VCaP (cell line): ENCODE data around the gene CELSR1.

Source experiments
- H3K27ac ChIP-seq: fragments of 450-650 bp; 2 replicates; pipeline ENCODE4 v1.5.1; 2017
- TF ChIP-seq, protein P1 (sequence below): fragments of 450-650 bp; conservative IDR thresholded peaks from 2 replicates; pipeline ENCODE4 v1.5.1; 2017; ENCODE audit warnings: mild to moderate bottlenecking, moderate library complexity

CELSR1 gene

DNA sequence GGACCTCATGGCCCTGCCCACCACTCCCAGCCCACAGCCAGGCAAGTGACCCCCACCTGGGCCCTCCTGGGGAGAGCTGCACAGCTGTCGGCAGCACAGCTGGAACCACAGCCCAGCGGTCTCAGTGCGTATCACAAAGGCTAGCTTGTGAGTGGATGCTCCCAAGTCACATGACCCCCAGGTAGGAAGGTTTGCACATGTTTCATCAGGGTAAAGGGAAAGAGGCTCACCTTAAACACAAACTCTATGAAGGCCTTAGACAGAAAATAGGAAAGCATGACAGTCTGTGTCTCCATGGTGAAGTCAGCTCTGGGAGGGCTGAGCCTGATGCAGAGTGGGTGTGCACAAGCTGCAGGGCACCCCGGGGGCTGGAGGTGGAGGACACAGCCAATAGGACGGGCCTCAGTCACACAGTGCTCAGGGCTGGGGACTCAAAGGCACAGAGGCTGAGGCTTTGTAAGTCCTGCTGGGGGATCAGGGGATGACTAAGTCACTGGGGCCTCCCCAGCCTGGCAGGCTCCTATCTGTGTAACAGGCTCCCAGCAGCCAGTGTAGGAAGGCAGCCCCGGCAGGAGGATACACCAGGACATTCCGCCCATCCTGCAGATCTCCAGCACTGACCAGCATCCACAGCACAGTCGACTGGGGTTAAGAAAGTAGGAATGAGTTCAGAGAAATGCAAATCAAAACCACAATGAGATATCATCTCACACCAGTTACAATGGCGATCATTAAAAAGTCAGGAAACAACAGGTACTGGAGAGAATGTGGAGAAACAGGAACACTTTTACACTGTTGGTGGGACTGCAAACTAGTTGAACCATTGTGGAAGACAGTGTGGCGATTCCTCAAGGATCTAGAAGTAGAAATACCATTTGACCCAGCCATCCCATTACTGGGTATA lies 22.0 kb downstream of the CELSR1 start:
- TF ChIP-seq, protein P1, sequence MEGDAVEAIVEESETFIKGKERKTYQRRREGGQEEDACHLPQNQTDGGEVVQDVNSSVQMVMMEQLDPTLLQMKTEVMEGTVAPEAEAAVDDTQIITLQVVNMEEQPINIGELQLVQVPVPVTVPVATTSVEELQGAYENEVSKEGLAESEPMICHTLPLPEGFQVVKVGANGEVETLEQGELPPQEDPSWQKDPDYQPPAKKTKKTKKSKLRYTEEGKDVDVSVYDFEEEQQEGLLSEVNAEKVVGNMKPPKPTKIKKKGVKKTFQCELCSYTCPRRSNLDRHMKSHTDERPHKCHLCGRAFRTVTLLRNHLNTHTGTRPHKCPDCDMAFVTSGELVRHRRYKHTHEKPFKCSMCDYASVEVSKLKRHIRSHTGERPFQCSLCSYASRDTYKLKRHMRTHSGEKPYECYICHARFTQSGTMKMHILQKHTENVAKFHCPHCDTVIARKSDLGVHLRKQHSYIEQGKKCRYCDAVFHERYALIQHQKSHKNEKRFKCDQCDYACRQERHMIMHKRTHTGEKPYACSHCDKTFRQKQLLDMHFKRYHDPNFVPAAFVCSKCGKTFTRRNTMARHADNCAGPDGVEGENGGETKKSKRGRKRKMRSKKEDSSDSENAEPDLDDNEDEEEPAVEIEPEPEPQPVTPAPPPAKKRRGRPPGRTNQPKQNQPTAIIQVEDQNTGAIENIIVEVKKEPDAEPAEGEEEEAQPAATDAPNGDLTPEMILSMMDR, result no peak
- H3K27ac ChIP-seq, result no peak overlapping the region

DNA sequence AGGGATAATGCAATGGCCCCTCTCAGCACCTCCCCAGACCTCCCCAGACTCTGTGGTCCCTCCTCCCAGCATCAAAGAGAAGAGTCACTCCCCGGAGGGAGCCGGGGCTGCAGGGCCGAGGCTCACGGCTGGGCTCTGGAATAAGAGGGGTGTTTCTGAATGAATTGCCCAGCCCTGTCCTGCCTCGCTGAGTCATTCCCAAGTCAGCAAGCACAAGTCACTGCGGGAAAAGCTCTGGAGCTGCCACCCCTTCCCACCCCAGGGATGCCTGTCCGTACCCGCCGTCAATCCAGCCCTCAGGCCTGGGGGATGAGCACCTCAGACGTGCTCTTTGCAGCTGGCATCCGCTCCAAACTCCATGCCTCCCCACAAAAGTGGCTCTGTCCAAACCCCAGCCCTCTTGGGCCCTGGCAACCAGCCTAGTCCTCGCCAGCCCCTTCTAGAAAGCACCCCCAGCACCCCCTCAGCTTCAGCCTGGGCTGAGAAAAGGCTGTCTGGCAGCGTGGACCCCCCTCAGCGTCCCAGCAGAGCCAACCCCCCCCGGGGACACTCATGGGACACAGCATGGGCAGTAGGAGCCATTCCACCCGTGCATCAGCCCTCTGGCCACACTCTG lies 22.7 kb downstream of the CELSR1 start:
- no peak overlapping the region for H3K27ac ChIP-seq
- TF ChIP-seq, protein P1, result no peak

DNA sequence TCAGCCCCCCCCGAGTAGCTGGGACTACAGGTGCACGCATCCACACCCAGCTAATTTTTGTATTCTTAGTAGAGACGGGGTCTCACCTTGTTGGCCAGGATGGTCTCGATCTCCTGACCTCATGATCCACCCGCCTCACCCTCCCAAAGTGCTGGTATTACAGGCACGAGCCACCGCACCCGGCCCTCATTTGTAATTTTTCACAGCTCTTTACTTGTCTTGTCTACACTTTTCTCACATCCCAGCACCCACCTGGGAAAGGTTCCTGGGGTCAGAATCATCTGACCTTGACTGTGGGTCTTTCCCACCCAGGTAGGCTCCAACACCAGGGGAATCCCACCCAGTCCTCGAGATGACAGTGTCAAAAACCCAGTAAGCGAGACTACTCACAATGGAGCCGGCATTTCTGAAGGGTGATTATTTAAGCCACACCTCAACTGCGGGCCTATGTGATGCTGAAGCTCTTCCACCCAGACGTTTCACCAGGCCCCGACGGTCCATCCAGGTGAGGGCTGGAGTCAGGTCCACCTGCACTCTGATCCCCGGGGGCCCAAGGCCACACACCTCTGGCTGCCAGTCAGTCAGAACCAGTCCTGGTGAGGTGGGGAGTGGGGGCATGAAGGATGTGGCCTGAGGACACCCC lies 23.4 kb downstream of the CELSR1 start:
- H3K27ac ChIP-seq, result no peak overlapping the region
- TF ChIP-seq, protein P1, result no peak

DNA sequence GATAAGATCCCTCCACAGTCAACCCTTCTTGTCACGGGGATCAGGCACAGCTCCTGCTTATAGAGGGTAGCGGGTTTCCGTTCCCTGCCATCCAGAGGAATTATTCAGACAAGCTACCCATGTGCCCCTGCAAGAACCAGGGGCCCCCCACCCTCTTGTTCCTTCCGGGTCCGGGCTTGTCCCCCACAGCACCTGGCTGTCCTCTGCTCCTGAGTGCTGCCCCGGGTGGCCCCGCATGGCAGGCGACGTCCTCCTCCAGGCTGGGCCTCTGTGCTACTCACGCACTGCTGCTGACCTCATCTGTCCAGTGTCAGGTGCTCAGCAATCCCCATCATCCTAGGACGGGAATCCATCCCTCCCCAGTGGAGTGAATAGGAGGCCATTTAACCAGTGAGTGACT lies 24.7 kb downstream of the CELSR1 start:
- no peak overlapping the region for H3K27ac ChIP-seq
- TF ChIP-seq, protein P1, result no peak

DNA sequence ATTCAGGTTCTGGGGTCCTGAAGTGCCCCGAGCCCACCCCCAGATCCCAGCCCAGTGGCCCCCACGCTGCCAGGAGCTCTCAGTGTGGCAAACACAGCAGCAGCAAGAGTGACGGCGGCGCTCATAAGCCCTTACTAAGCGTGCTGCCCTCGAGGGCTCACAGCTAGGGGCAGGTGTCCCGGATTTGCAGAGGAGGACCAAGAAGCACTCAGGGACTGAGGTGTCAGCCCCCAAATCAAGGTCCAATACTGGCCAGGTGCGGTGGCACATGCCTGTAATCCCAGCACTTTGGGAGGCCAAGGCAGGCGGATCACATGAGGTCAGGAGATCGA lies 25.4 kb downstream of the CELSR1 start:
- H3K27ac ChIP-seq, result no peak overlapping the region
- TF ChIP-seq, protein P1, result no peak

DNA sequence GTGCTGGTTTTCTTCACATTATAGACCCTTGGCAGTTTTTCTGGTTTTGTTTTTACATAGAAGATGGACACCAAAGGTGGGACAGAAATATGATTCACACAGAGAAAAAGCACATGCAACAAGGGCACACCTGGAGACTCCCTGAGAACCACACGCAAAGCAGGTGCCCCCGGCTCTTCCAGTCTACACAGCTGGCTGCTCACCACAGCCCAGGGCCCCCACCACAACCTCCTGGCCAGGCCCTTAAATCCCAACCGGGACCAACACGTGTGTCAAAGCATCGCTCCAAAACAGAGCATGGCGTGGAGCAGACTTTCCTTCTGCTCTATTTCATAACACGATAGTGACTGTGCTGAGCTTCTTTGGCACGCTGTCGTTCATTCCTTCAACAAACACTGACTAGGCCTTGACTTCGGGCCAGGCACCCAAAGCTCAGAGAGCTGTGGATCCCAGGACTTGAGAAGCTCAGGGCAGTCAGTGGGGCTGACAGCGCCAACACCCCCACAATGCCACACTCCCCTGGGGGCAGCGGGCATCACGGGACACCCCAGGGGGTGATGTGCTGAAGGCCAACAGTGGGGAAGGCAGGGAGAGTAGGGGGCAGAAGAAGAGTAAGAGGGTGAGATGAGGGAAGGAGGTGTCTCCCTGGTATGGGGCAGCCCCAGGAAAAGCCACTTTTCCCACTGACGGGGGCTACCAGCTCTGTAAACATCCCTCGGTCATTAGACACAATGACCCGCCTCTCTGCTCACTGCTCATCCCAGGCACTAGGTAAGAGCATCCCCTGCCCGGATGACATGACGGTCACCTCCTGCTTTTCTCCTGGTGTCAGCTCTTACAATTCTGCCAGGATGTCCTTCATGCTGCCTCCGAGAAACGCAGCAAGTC lies 26.0 kb downstream of the CELSR1 start:
- TF ChIP-seq, protein P1, result no peak
- no peak overlapping the region for H3K27ac ChIP-seq
